SU-DHL-6 (cell line): ENCODE data around the gene MCF2L2.

Experiments
- H2AFZ ChIP-seq: fragments of 200-600 bp; sonication (generic); 2 replicates; pipeline ENCODE4 v1.6.1; 2014; ENCODE audit warnings: low read depth, mild to moderate bottlenecking, moderate library complexity, mixed read lengths, antibody characterized with exemption, low read length; ENCODE audit not compliant: severe bottlenecking
- H3F3A ChIP-seq: fragments of 200-600 bp; shearing (Covaris generic); 2 replicates; pipeline ENCODE4 v1.6.0; 2016; ENCODE audit warnings: antibody characterized with exemption, mild to moderate bottlenecking; ENCODE audit not compliant: insufficient read depth
- H3K27ac ChIP-seq: fragments of 200-600 bp; sonication (generic); 2 replicates; pipeline ENCODE4 v1.5.1; 2016; ENCODE audit warnings: low read depth, mild to moderate bottlenecking, low read length, moderate library complexity, mixed read lengths
- H3K27me3 ChIP-seq: fragments of 200-600 bp; sonication (generic), shearing (Covaris generic); 2 replicates; pipeline ENCODE4 v1.6.0; 2014; ENCODE audit warnings: mild to moderate bottlenecking, low read length
- H3K36me3 ChIP-seq: fragments of 200-600 bp; sonication (generic); 2 replicates; pipeline ENCODE4 v1.6.1; 2014; ENCODE audit warnings: mild to moderate bottlenecking, low read length, mixed read lengths
- H3K4me2 ChIP-seq: fragments of 300-600, 200-600 bp; shearing (Covaris generic), sonication (generic); 2 replicates; pipeline ENCODE4 v1.6.0; 2014; ENCODE audit warnings: low read length, low read depth, mild to moderate bottlenecking; ENCODE audit not compliant: poor library complexity, severe bottlenecking
- H3K4me3 ChIP-seq: fragments of 200-600 bp; sonication (generic); 2 replicates; pipeline ENCODE4 v1.5.1; 2014; ENCODE audit warnings: antibody characterized with exemption, low read length, mild to moderate bottlenecking, mixed read lengths; ENCODE audit not compliant: insufficient read depth, poor library complexity, severe bottlenecking
- H3K79me2 ChIP-seq: fragments of 200-600 bp; sonication (generic); 2 replicates; pipeline ENCODE4 v1.6.1; 2014; ENCODE audit warnings: mild to moderate bottlenecking, low read length, moderate library complexity; ENCODE audit not compliant: insufficient read depth
- H3K9ac ChIP-seq: fragments of 200-600 bp; sonication (generic); 2 replicates; pipeline ENCODE4 v1.7.0; 2014; ENCODE audit warnings: mild to moderate bottlenecking, low read length
- H3K9me2 ChIP-seq: fragments of 200-600 bp; sonication (generic); replicated peaks from 2 replicates; pipeline ENCODE4 v1.6.1; 2014; ENCODE audit warnings: low read length; ENCODE audit not compliant: insufficient read depth
- H3K9me3 ChIP-seq: fragments of 200-600 bp; sonication (generic); 2 replicates; pipeline ENCODE4 v1.6.1; 2014; ENCODE audit warnings: low read length, mixed read lengths; ENCODE audit not compliant: insufficient read depth
- H4K20me1 ChIP-seq: fragments of 200-600 bp; sonication (generic); 2 replicates; pipeline ENCODE4 v1.6.1; 2014; ENCODE audit warnings: low read depth, mild to moderate bottlenecking, antibody characterized with exemption, low read length, moderate library complexity, mixed read lengths
- CTCF ChIP-seq: fragments of 200-600 bp; sonication (generic); IDR thresholded peaks from one replicate; pipeline ENCODE4 v1.5.1; 2017; ENCODE audit warnings: antibody characterized with exemption, mild to moderate bottlenecking, low read length, moderate library complexity; ENCODE audit not compliant: insufficient read depth, poor library complexity, severe bottlenecking
- EZH2phosphoT487 ChIP-seq: fragments of 200-600 bp; sonication (generic), shearing (Covaris generic); conservative IDR thresholded peaks from 2 replicates; pipeline ENCODE4 v1.6.1; 2018; ENCODE audit warnings: mild to moderate bottlenecking, antibody characterized with exemption, low read length, moderate library complexity, mixed read lengths

MCF2L2 gene

GRCh38 chr3:183131735-183132134 lies 296.7 kb downstream of the MCF2L2 start:
- H4K20me1 ChIP-seq, result no peaks in the 10 kb centered on the region
- no peaks in the 10 kb centered on the region for H3K9me2 ChIP-seq
- H3K9me3 ChIP-seq, result no peaks in the 10 kb centered on the region
- no peaks in the 10 kb centered on the region for H3K36me3 ChIP-seq
- no peak overlapping the region for H2AFZ ChIP-seq
- H3K4me3 ChIP-seq, result no peak overlapping the region
- H3K79me2 ChIP-seq, result no peaks in the 10 kb centered on the region
- no peaks in the 10 kb centered on the region; the same call in 1 of the 2 replicates for H3K27me3 ChIP-seq
- TF ChIP-seq EZH2phosphoT487, result no peak
- no peak for TF ChIP-seq CTCF
- H3F3A ChIP-seq, result no peaks in the 10 kb centered on the region
- no peak overlapping the region for H3K27ac ChIP-seq
- H3K9ac ChIP-seq, result no peak overlapping the region
- no peak overlapping the region for H3K4me2 ChIP-seq

GRCh38 chr3:183131186-183131725 lies 297.2 kb downstream of the MCF2L2 start:
- H3K79me2 ChIP-seq, result no peaks in the 10 kb centered on the region
- no peaks in the 10 kb centered on the region for H3K9me2 ChIP-seq
- H3K4me2 ChIP-seq, result no peak overlapping the region
- no peaks in the 10 kb centered on the region for H3K9me3 ChIP-seq
- no peak overlapping the region for H3K27ac ChIP-seq
- H3K9ac ChIP-seq, result no peak overlapping the region
- no peaks in the 10 kb centered on the region; the same call in 1 of the 2 replicates for H3K27me3 ChIP-seq
- H4K20me1 ChIP-seq, result no peaks in the 10 kb centered on the region
- H2AFZ ChIP-seq, result no peak overlapping the region
- H3K36me3 ChIP-seq, result no peaks in the 10 kb centered on the region
- H3F3A ChIP-seq, result no peaks in the 10 kb centered on the region
- TF ChIP-seq EZH2phosphoT487 (no peak), CTCF (no peak)
- H3K4me3 ChIP-seq, result no peak overlapping the region

GRCh38 chr3:183129243-183129642 lies 299.2 kb downstream of the MCF2L2 start:
- H3K27ac ChIP-seq, result no peak overlapping the region
- no peaks in the 10 kb centered on the region for H3K79me2 ChIP-seq
- no peak overlapping the region for H3K9ac ChIP-seq
- no peaks in the 10 kb centered on the region for H3F3A ChIP-seq
- no peaks in the 10 kb centered on the region for H4K20me1 ChIP-seq
- no peaks in the 10 kb centered on the region; the same call in 1 of the 2 replicates for H3K27me3 ChIP-seq
- no peaks in the 10 kb centered on the region for H3K9me3 ChIP-seq
- no peak overlapping the region for H2AFZ ChIP-seq
- no peaks in the 10 kb centered on the region for H3K9me2 ChIP-seq
- H3K4me2 ChIP-seq, result no peak overlapping the region
- TF ChIP-seq EZH2phosphoT487 (no peak), CTCF (no peak)
- no peaks in the 10 kb centered on the region for H3K36me3 ChIP-seq
- no peak overlapping the region for H3K4me3 ChIP-seq
